Endothelial cell of umbilical vein (primary cell): ENCODE data around the gene ZSCAN32. TPM values are rescaled to one million over a fixed set of nuclear protein-coding genes. Genes with fewer than 3 reads are reported as not detected.

ENCODE experiments used
- BruUV-seq: library from RNA; stranded (reverse); fragments of 400-500 nt; replicated peaks from 2 replicates; lab custom pipeline; 2021; lab: Mats Ljungman, UMichigan
- CTCF ChIA-PET: fragments of 300-600, 350-600 bp; sonication (Branson Sonifier 250); formaldehyde crosslinking; loops from one replicate; lab custom pipeline; 2021; ENCODE audit warnings: antibody characterized with exemption, inconsistent platforms; lab: Charles Lee
- POLR2A ChIA-PET: fragments of 300-600, 350-600 bp; sonication (Branson Sonifier 250); formaldehyde crosslinking; loops from one replicate; lab custom pipeline; 2021; ENCODE audit warnings: antibody characterized with exemption, inconsistent platforms; lab: Charles Lee
- DNase-seq: peaks from one replicate; pipeline ENCODE4 v3.0.0-alpha.2; 2011; ENCODE audit warnings: low read depth, low spot score
- FAIRE-seq: peaks from 2 replicates; lab custom pipeline; 2011; peaks lifted over from hg19 to GRCh38; lab: Jason Lieb, UNC
- H2AFZ ChIP-seq: 2 replicates; pipeline ENCODE4 v1.6.0; 2012; ENCODE audit warnings: low read depth, low read length, control low read depth, inconsistent platforms
- H3K27ac ChIP-seq: 2 replicates; pipeline ENCODE4 v1.5.1; 2011; ENCODE audit warnings: low read depth, mild to moderate bottlenecking, control low read depth, low read length, moderate library complexity; ENCODE audit not compliant: insufficient read depth
- H3K27me3 ChIP-seq, 2 experiments: 2 replicates each; pipeline versions ENCODE4 v1.6.0 to v1.6.1; 2011; ENCODE audit warnings: low read length in 2 of 2, mixed read lengths in 1 of 2; ENCODE audit not compliant: control insufficient read depth in 2 of 2, insufficient read depth in 2 of 2
- H3K36me3 ChIP-seq, 2 experiments: 2 replicates in 1 of 2; 3 replicates in 1 of 2; pipeline ENCODE4 v1.5.1; 2011; ENCODE audit warnings: low read length in 2 of 2, mild to moderate bottlenecking in 1 of 2, moderate library complexity in 1 of 2; ENCODE audit not compliant: control insufficient read depth in 2 of 2, insufficient read depth in 2 of 2; ENCODE audit errors: extremely low read depth in 1 of 2
- H3K4me1 ChIP-seq: 3 replicates; pipeline ENCODE4 v1.5.1; 2011; ENCODE audit warnings: mild to moderate bottlenecking, low read length; ENCODE audit not compliant: control insufficient read depth, insufficient read depth; ENCODE audit errors: extremely low read depth
- H3K4me2 ChIP-seq: 2 replicates; pipeline ENCODE4 v1.6.1; 2011; ENCODE audit warnings: low read length, control low read depth, mixed read lengths; ENCODE audit not compliant: insufficient read depth
- H3K4me3 ChIP-seq, 3 experiments: fragments of 200-600 bp in 1 of 3; sonication (generic), shearing (Covaris generic) in 1 of 3; replicated peaks in 1 of 3; 2 replicates each; pipeline ENCODE4 v1.5.1; 2011 to 2016; ENCODE audit warnings: control low read depth in 3 of 3, low read length in 3 of 3, mild to moderate bottlenecking in 2 of 3, inconsistent platforms in 1 of 3, low read depth in 1 of 3, moderate library complexity in 1 of 3; ENCODE audit not compliant: insufficient read depth in 1 of 3
- H3K79me2 ChIP-seq: 2 replicates; pipeline ENCODE4 v1.6.0; 2012; ENCODE audit warnings: low read length, inconsistent platforms; ENCODE audit not compliant: control insufficient read depth, insufficient read depth
- H3K9ac ChIP-seq: replicated peaks from 2 replicates; pipeline ENCODE3; 2011; ENCODE audit warnings: low read length, control low read depth; ENCODE audit not compliant: insufficient read depth; ENCODE audit errors: extremely low read depth
- H3K9me1 ChIP-seq: replicated peaks from 3 replicates; pipeline ENCODE4 v1.6.0; 2011; ENCODE audit warnings: mild to moderate bottlenecking, low read length; ENCODE audit not compliant: control insufficient read depth, insufficient read depth; ENCODE audit errors: extremely low read depth
- H3K9me3 ChIP-seq: replicated peaks from 2 replicates; pipeline ENCODE4 v1.5.1; 2012; ENCODE audit warnings: low read length, inconsistent platforms; ENCODE audit not compliant: control insufficient read depth, insufficient read depth
- H4K20me1 ChIP-seq: replicated peaks from 2 replicates; pipeline ENCODE3; 2011; ENCODE audit warnings: mild to moderate bottlenecking, low read length; ENCODE audit not compliant: control insufficient read depth, insufficient read depth; ENCODE audit errors: extremely low read depth
- EZH2 ChIP-seq: IDR thresholded peaks from 2 replicates; pipeline ENCODE4 v1.6.1; 2012; ENCODE audit warnings: borderline replicate concordance, low read depth, mild to moderate bottlenecking, moderate library complexity, low read length, inconsistent platforms; ENCODE audit not compliant: severe bottlenecking
- GATA2 ChIP-seq: IDR thresholded peaks from 2 replicates; pipeline ENCODE4 v1.7.0; 2011; ENCODE audit warnings: low read depth, mild to moderate bottlenecking, moderate library complexity, mixed read lengths, low read length; ENCODE audit not compliant: insufficient read length, insufficient read depth
- JUN ChIP-seq: IDR thresholded peaks from 2 replicates; pipeline ENCODE4 v1.6.1; 2011; ENCODE audit warnings: borderline replicate concordance, low read depth; ENCODE audit not compliant: insufficient read length, insufficient read depth
- MYC ChIP-seq: IDR thresholded peaks from one replicate; pipeline ENCODE4 v1.6.1; 2011; ENCODE audit warnings: mild to moderate bottlenecking, low read depth, low read length
- POLR2A ChIP-seq: IDR thresholded peaks from 2 replicates; pipeline ENCODE4 v1.6.1; 2012; ENCODE audit warnings: low read depth, mild to moderate bottlenecking, control low read depth, low read length
- dilution Hi-C: fragments of 300-500 bp; cut with MboI; formaldehyde crosslinking; loops from one replicate; pipeline ENCODE4 v1.15.0; 2019; ENCODE audit warnings: low sequenced_read_pairs; ENCODE audit not compliant: extremely low pct_ligation_motif_present
- intact Hi-C: fragments of 100-400 bp; cut with micrococcal nuclease; formaldehyde crosslinking; loops from one replicate; pipeline ENCODE4 v1.10.0; 2022
- polyA plus RNA-seq, 4 experiments: library from polyadenylated mRNA; depleted of rRNA in 3 of 4; stranded (reverse) in 3 of 4; unstranded in 1 of 4; fragments of >200 nt; gene quantifications; 2 replicates each; pipeline versions ENCODE4 v1.2.1 to v1.2.3, GENCODE V29; 2011 to 2012; ENCODE audit warnings: missing spikeins in 1 of 4
- total RNA-seq: library from RNA; stranded (reverse); gene quantifications from 2 replicates; pipeline ENCODE4 v1.2.3, GENCODE V29; 2021
- TF ChIP-seq, protein P1 (sequence below), 2 donors: IDR thresholded peaks; 1 replicate in 1 of 2; 2 replicates in 1 of 2; pipeline ENCODE4 v1.5.1; 2011; ENCODE audit warnings: low read length in 2 of 2, mild to moderate bottlenecking in 2 of 2, moderate library complexity in 2 of 2, control low read depth in 1 of 2, inconsistent platforms in 1 of 2, low read depth in 1 of 2; ENCODE audit not compliant: insufficient read depth in 1 of 2; ENCODE audit errors: extremely low read depth in 1 of 2

Gene ZSCAN32
- total and polyA plus RNA-seq, 2 donors (not counting 3 experiments of a cell fraction or from before 2014, with no cell fraction given), result 8.0 to 10.9 TPM

DNA sequence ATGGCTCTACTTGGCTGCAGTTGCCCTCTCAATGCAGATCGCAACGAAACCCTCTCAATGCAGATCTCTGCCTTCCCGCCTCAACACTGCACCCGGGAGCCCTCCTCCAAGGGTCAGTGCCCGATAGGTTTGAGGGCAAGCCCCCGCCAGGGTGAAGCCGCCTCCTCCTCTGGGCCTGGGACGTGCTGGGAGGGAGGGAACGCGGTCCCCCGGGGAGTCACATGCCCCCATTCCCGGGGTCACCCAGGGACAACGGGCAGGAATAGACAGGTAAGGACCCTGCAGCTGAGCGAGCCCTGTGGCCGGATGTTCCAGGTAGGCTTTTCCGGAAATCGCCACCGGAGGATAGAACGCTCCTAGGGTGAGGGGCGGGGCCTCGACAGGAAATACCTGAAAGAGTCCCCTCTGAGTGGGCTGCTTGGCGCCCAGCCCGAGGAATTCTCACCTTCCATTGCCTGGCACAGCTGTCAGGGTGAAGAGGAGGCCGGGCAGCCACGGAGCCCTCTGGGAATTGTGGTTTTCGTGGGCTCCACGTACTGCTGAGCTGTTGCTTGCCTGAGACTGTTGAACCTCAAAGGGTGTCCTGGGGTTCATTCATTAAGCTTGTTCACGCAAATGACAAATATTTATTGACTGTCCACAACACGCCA is 13.1 kb upstream of the ZSCAN32 start:
- DNase-seq (no peak), FAIRE-seq (no peak)
- intact Hi-C loops, result no loop called here
- Histone ChIP-seq H3K4me3 (no peak overlapping the region), H3K36me3 (peaks cover 0 to under 1% of the 10 kb centered on the region in 2 experiments), H3K4me1 (no peaks in the 10 kb centered on the region), H3K9me3 (peaks cover 2% of the 10 kb centered on the region), H2AFZ (no peak overlapping the region), H4K20me1 (no peaks in the 10 kb centered on the region), H3K9ac (no peak overlapping the region), H3K79me2 (no peaks in the 10 kb centered on the region), H3K4me2 (no peak overlapping the region), H3K27ac (no peak overlapping the region), H3K27me3 (no peaks in the 10 kb centered on the region), H3K9me1 (no peaks in the 10 kb centered on the region)
- TF ChIP-seq EZH2, result no peak
- no peak for TF ChIP-seq POLR2A
- TF ChIP-seq, protein P1, sequence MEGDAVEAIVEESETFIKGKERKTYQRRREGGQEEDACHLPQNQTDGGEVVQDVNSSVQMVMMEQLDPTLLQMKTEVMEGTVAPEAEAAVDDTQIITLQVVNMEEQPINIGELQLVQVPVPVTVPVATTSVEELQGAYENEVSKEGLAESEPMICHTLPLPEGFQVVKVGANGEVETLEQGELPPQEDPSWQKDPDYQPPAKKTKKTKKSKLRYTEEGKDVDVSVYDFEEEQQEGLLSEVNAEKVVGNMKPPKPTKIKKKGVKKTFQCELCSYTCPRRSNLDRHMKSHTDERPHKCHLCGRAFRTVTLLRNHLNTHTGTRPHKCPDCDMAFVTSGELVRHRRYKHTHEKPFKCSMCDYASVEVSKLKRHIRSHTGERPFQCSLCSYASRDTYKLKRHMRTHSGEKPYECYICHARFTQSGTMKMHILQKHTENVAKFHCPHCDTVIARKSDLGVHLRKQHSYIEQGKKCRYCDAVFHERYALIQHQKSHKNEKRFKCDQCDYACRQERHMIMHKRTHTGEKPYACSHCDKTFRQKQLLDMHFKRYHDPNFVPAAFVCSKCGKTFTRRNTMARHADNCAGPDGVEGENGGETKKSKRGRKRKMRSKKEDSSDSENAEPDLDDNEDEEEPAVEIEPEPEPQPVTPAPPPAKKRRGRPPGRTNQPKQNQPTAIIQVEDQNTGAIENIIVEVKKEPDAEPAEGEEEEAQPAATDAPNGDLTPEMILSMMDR (IDR thresholded peaks at IDR 0.05; ENCODE audit: extremely low read depth in 1 of 2, insufficient read depth in 1 of 2, low read depth in 1 of 2, low read length in 2 of 2), result no peak
- no peak for TF ChIP-seq GATA2
- TF ChIP-seq MYC, result no peak
- TF ChIP-seq JUN, result no peak
- no TSS peak for BruUV-seq
- ChIA-PET POLR2A (no interaction called here), CTCF (interaction anchor here (2.5 kb wide), 1 partner anchor 12 kb away, joined by 14 read pairs; the partner anchor contains the start of genes ZNF174 and ZSCAN32)
- dilution Hi-C loops, result no loop called here
